HG03439 (cell line): ENCODE data around the gene PITPNC1.
"Not testable (repeated sequence)": the region's sequence is repeated elsewhere in the genome, so short reads cannot be mapped to it uniquely, and the experiment has no call there.

Experiments
- ATAC-seq: cut with Tn5 transposase; IDR thresholded peaks from one replicate; pipeline ENCODE4 v1.9.1; 2021; ENCODE audit warnings: mild to moderate bottlenecking, moderate library complexity; ENCODE audit not compliant: unreplicated experiment

The PITPNC1 gene

DNA sequence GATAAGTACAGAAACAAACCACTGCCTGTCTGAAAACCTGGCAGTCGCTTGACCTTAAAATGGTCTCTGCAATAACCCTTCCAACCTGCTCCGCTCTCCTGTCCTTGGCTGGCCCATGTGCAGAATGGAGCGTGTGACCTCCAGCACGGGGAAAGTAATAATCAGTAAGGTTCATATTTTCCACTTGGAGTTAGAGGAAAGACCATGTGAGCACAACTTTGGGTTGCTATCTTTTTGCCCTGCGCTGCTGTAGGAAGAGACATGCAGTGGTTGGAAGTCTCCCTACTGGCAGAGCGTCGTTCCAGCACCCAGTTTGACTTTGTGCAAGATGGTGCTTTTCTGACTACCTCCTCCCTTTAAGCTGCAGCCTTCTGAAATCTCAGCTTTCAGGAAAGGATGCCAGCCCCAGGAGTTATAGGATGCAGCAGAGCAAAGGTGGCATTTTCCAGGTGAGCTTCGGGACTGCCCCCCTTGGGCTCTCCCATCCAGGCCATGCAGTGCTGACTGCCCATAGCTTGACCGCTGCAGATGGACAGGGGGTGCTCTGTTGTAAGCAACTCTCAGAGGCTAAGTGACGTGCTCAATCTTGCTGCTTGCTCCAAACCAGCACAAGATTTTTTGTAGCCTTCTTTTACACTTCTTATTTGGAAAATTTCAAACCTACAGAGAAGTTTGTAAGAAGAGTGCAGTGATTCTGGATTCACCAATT, 230.0 kb downstream of the PITPNC1 start:
- ATAC-seq, result no peak

DNA sequence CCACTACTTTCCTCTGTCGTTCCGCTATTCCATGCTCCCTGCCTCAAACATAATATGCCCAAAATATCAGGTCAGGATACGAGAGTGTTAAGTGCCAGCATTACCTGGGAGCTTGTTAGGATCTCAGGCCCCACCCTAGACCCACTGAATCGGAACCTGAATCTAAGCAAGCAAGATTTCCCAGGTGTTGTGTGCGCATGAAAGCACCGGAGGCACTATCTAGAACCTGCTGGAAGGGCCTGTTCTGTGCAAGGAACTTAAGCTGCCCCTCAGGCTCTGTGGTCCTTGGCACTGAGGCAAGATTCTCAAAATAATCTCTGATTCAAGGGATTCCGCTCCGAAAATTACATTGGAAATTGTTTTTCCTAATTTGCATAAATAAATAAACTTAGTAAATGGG, 233.0 kb downstream of the PITPNC1 start:
- ATAC-seq, result no peak

- no peak for ATAC-seq
These were observed 236.9 kb downstream of the PITPNC1 start for GRCh38 chr17:67613961-67614360.

GRCh38 chr17:67615011-67615561, 238.0 kb downstream of the PITPNC1 start:
- no peak for ATAC-seq

- no peak for ATAC-seq
These were observed 238.7 kb downstream of the PITPNC1 start for GRCh38 chr17:67615736-67616135.

DNA sequence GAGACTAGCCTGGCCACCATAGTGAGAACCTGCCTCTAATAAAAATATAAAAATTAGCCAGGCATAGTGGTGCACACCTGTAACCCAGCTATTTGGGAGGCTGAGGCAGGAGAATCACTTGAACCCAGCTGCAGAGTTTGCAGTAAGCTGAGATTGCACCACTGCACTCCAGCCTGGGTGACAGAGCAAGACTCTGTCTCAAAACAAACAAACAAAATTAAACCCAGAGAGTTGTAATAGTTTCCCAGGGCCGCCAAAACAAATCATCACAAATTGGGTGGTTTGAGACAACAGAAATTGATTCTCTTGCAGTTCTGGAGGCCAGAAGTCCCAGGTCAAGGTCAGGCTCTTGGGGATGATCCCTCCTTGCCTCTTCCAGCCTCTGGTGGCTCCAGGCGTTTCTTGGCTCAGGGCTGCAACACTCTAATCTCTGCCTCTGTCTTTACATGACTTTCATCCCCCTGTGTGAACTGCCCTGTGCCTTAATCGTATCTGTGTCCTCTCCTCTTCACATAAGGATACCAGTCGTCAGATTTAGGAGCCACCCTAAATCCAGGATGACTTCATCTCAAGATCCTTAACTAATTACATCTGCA, 240.3 kb downstream of the PITPNC1 start:
- ATAC-seq, result no peak

GRCh38 chr17:67619555-67619954, 242.5 kb downstream of the PITPNC1 start:
- no peak for ATAC-seq

DNA sequence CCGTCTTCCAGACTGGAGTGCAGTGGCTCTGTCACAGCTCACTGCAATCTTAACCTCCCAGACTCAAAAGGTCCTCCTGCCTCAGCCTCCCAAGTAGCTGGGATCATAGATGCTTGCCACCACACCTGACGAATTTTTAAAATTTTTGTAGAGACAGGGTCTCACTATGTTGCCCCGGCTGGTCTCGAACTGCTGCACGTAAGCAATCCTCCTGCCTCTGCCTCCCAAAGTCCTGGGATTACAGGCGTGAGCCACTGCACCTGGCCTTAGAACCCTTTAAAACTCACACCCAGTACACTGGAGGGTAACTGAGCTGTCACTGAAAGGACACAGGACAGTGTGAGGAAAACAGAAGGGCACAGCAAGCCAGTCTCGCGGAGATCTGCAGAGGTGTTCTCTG, 243.0 kb downstream of the PITPNC1 start:
- ATAC-seq, result no peak

- ATAC-seq, result no peak
These were observed 243.6 kb downstream of the PITPNC1 start for GRCh38 chr17:67620636-67621035.

- no peak for ATAC-seq
These were observed 246.7 kb downstream of the PITPNC1 start for GRCh38 chr17:67623767-67624166.

- ATAC-seq, result no peak
These were observed 248.0 kb downstream of the PITPNC1 start for GRCh38 chr17:67624886-67625656.

- ATAC-seq, result no peak
These were observed 248.9 kb downstream of the PITPNC1 start for GRCh38 chr17:67625971-67626370.

DNA sequence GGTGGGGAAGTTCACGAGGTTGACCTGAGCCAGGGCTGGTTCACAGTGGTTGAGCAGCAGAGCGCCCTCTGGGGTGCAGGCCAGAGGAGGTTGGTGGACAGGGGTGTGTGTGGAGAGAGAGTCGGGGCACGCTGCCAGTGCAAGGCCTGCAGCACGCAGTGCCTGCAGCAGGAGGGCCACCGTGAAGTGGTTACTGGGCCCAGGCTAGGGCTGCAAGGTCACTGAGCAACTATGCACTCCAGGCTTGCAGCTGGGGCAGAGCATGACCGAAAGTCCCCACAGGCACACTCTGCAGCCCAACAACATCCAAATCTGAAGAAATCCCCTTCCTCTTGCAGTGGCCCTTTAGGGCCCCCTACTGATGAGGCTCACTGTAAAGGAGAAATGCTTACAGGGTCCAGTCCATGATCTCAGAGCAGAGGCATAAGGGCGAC, 251.5 kb downstream of the PITPNC1 start:
- ATAC-seq, result no peak

DNA sequence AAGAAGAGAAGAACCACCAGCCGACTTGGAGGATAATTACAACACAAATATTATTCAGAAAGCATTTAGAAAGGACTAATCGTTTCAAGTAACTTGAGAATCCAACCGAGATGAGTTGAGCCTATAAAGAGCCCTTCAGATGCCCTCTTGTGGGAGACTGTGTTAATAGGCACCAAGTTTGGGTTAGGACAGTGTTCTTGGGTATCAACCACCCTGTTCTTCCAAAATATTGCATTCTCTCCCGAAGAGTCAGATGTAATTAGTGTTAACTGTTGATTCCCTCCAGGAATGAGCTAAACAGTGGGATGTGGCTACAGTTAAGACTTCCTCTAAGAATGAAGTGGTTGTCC, 252.9 kb downstream of the PITPNC1 start:
- no peak for ATAC-seq

GRCh38 chr17:67630836-67631235, 253.8 kb downstream of the PITPNC1 start:
- ATAC-seq, result not testable (repeated sequence)

- no peak for ATAC-seq
These were observed 255.1 kb downstream of the PITPNC1 start for GRCh38 chr17:67632141-67632540.

- no peak for ATAC-seq
These were observed 256.7 kb downstream of the PITPNC1 start for GRCh38 chr17:67633751-67634211.

GRCh38 chr17:67635681-67636080, 258.6 kb downstream of the PITPNC1 start:
- ATAC-seq, result no peak

DNA sequence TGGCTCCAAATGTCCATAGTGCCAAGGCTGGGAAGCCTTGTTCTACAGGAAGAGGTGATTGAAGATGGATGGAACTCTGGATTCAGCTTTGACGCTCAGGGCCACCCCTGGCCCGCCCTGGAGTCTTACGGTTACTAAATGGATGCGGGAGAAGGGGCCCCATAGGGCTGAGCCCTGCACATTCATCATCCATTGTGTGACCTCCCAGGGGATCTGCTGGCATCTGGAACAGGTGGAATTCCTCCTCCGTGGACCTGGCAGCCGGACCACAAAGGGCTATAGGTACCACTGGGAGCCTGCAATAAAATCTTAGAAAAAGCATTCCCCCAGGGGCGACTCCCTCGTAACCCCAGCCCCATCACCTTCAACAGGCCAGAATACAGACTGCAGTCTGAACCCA, 259.2 kb downstream of the PITPNC1 start:
- ATAC-seq, result no peak

DNA sequence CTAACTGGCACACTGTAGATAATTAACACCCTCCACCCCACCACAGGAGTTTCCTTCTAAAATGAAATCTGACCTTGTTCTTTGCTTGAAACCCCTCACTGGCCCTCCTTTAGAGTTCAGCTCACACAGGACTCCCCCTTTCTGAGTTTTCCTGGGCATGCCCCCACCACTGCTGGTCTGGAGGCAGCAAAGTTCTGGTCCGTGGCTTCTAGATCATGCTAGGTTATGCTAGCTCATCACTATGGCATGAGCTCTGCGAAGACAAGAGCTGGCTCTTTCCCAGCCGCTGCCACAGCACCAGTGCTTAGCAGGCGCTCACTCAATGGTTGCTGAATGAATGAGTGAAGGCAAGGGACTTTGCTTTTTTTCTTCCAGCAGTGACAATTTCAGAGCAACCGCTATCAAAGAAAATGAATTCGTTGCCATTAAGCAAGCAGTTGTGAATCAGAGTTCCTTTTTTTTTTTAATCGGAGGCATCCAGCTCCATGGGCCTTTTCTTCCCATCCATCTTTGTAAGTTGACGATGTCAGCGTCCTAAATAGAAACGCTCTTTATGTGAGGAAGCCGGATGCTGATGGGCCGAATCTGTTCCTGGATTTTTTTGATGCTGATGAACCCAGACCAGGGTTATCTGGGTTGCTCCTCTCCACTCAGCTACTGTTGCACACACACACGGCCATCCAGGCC, 259.9 kb downstream of the PITPNC1 start:
- no peak for ATAC-seq
